CD1c-positive myeloid dendritic cell (primary cell): ENCODE measurements around the gene DNAJC27.
A peak's percentile ranks its signal among the peaks of the same experiment; 100 is the strongest.

Source experiments
- DNase-seq: peaks from one replicate; pipeline ENCODE4 v3.0.0-alpha.2; 2016; ENCODE audit errors: extremely low spot score

Gene DNAJC27

GRCh38 chr2:24970483-24971285 lies 1.1 kb downstream of the DNAJC27 start:
- DNase-seq: no peak

- DNase-seq: no peak
Observed at GRCh38 chr2:24969784-24970183, 2.0 kb downstream of the DNAJC27 start.

GRCh38 chr2:24961903-24962302 lies 9.9 kb downstream of the DNAJC27 start:
- DNase-seq: no peak

- no peak for DNase-seq
Observed at GRCh38 chr2:24959761-24960160, 12.0 kb downstream of the DNAJC27 start.

- DNase-seq: no peak
Observed at GRCh38 chr2:24958411-24958935, 13.3 kb downstream of the DNAJC27 start.

GRCh38 chr2:24957976-24958375 lies 13.8 kb downstream of the DNAJC27 start:
- DNase-seq: no peak

GRCh38 chr2:24957221-24957620 lies 14.5 kb downstream of the DNAJC27 start:
- no peak for DNase-seq

GRCh38 chr2:24955921-24956320 lies 15.8 kb downstream of the DNAJC27 start:
- no peak for DNase-seq

GRCh38 chr2:24955232-24955631 lies 16.5 kb downstream of the DNAJC27 start:
- DNase-seq: no peak

GRCh38 chr2:24950102-24950501 lies 21.7 kb downstream of the DNAJC27 start:
- no peak for DNase-seq

- no peak for DNase-seq
Observed at GRCh38 chr2:24948506-24948905, 23.2 kb downstream of the DNAJC27 start.

GRCh38 chr2:24947561-24948157 lies 24.1 kb downstream of the DNAJC27 start:
- no peak for DNase-seq

GRCh38 chr2:24945907-24946306 lies 25.8 kb downstream of the DNAJC27 start:
- no peak for DNase-seq

- DNase-seq: no peak
Observed at GRCh38 chr2:24943427-24944053, 28.2 kb downstream of the DNAJC27 start.

GRCh38 chr2:24939353-24939752 lies 32.4 kb downstream of the DNAJC27 start:
- DNase-seq: no peak

GRCh38 chr2:24937236-24937635 lies 34.5 kb downstream of the DNAJC27 start:
- DNase-seq: no peak

- no peak for DNase-seq
Observed at GRCh38 chr2:24935145-24935544, 36.6 kb downstream of the DNAJC27 start.

GRCh38 chr2:24932715-24933114 lies 39.0 kb downstream of the DNAJC27 start:
- DNase-seq: no peak

- no peak for DNase-seq
Observed at GRCh38 chr2:24930768-24931167, 41.0 kb downstream of the DNAJC27 start.

- DNase-seq: no peak
Observed at GRCh38 chr2:24929230-24929629, 42.5 kb downstream of the DNAJC27 start.

GRCh38 chr2:24928036-24928435 lies 43.7 kb downstream of the DNAJC27 start:
- no peak for DNase-seq

- peak; percentile 41 for DNase-seq
Observed at GRCh38 chr2:24926602-24927252, 45.0 kb downstream of the DNAJC27 start.
